NCI-H748 treated with DMSO at 0.1 percent for 48 hours (cell line): ENCODE data around the gene FBXO38.
"Not testable (repeated sequence)": the region's sequence is repeated elsewhere in the genome, so short reads cannot be mapped to it uniquely, and the experiment has no call there.

Experiments used
- DNase-seq: peaks from one replicate; lab custom pipeline; 2025; lab: John Stamatoyannopoulos, UW

The FBXO38 gene

DNA sequence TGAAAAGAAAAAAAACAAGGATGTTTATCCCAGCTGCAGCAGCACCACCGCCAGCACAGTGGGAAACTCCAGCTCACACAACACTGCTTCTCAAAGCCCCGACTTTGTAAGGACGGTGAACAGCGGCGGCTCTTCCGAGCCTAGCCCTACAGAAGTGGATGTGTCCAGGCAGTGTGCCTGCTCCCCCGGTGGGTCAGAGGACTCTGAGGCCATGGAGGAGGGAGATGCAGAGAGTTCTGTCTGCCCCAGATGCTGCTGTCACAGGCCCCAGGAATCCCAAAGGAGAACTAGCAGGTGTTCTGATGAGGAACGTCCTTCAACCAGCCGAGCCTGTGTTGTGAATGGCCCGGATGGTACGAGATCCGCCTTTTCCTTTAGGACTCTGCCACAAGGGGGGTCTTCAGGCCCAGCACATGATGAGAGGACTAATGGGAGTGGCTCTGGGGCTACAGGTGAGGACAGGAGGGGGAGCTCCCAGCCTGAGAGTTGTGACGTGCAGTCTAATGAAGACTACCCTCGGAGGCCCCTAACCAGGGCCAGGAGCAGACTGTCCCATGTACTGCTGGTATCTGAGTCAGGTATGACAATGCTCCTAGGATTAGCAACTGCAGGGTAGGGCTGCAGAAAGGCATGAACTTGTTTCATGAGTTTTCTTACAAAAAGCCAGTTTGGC lies 43.7 kb downstream of the FBXO38 start:
- DNase-seq: no peak

DNA sequence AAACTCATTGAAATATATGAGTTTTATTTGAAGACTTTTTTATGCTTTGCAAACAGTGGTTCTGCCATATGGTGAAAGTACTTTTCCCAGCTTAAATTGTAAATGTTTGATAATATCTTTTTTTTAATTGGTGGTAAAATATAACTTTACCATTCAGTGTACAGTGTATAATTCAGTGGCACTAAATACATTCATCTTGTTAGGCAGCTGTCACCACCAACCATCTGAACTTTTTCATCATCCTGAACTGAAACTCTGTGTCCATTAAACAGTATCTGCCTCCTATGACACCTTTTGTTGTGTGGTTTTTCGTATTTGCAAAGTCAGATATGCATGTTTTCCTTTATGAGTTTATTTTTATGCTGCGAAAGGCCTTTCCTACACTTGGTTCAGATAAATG lies 45.1 kb downstream of the FBXO38 start:
- DNase-seq: no peak

- DNase-seq: no peak
Observed at GRCh38 chr5:148433826-148434225, 50.1 kb downstream of the FBXO38 start.

DNA sequence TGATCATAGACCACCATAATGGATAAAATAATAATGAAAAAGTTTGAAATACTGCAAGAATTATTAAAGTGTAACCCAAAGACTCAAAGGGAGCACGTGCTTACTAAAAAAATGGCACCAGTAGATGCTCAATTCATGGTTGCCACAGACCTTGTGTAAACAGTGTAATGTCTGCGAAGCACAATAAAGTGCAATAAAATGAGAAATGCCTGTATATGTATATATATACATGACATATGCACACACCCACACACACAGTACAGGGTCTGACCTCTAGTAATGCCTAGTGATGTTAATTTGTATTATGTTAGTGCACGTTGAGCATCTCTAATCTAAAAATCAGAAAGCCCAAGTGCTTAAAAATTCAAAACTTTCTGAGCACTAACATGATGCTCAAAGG lies 52.3 kb downstream of the FBXO38 start:
- DNase-seq: no peak

DNA sequence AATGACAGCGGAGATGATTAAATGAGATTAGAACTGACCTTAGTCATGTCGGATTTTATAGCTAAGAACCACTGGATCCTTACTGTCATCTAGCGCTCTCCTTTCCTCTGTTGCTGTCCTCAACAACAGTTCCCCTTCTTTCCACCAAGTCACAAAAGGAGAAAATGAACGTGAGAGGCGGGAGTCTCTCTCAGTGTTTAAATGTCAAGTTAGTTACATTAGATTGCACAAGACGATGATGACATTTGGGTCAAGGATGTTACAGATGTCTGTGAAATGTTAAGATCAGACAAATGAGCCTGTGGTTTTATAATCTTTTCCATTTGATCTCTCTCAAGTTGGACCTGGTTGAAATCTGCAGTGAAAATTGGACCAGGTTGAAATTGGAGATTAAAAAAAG lies 53.5 kb downstream of the FBXO38 start:
- no peak for DNase-seq

GRCh38 chr5:148438933-148439332 lies 55.2 kb downstream of the FBXO38 start:
- no peak for DNase-seq

GRCh38 chr5:148443241-148443640 lies 59.5 kb downstream of the FBXO38 start:
- DNase-seq: no peak

- peak; percentile 32 for DNase-seq
Observed at GRCh38 chr5:148443998-148444397, 60.2 kb downstream of the FBXO38 start.

DNA sequence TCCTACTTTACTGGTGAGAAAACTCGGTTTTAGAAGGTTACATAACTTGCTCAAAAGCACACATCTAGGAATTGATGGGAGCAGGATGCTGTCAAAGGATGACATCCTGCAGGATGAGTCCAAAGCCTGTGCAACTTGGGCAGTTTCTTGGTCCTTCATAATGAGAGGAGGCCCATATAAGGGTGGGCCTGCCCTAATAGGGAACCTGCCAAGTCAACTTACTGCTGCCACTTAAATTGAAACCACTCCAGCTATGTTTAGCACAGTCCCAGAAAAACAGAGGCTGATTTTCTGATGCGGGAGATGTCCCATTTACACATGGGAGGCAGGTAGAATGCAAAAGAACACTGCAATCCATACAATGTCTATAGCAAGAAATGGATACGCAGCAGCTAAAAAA lies 61.8 kb downstream of the FBXO38 start:
- no peak for DNase-seq

GRCh38 chr5:148446611-148447010 lies 62.9 kb downstream of the FBXO38 start:
- no peak for DNase-seq

GRCh38 chr5:148452499-148453193 lies 68.9 kb downstream of the FBXO38 start:
- DNase-seq: no peak

GRCh38 chr5:148454576-148454975 lies 70.8 kb downstream of the FBXO38 start:
- DNase-seq: no peak

GRCh38 chr5:148455185-148455584 lies 71.4 kb downstream of the FBXO38 start:
- no peak for DNase-seq

- peak; percentile 96 for DNase-seq
Observed at GRCh38 chr5:148457183-148457620, 73.4 kb downstream of the FBXO38 start.

GRCh38 chr5:148458036-148458888 lies 74.5 kb downstream of the FBXO38 start:
- DNase-seq: no peak

DNA sequence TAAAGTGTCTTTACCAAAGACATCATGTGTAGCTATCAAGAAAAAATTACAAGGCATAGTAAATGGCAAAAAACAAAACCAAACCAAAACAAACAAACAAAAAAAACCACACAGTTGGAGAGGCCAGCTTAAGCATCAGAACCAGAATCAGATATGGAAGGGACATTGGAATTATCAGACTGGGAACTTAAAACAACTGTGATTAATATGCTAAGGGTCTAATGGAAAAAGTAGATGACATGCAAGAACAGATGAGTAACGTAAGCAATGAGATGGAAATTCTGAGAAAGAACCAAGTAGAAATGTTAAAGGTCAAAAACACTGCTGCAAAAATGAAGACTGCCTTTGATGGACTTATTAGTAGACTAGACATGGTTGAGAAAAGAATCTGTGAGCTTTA lies 75.9 kb downstream of the FBXO38 start:
- DNase-seq: no peak

DNA sequence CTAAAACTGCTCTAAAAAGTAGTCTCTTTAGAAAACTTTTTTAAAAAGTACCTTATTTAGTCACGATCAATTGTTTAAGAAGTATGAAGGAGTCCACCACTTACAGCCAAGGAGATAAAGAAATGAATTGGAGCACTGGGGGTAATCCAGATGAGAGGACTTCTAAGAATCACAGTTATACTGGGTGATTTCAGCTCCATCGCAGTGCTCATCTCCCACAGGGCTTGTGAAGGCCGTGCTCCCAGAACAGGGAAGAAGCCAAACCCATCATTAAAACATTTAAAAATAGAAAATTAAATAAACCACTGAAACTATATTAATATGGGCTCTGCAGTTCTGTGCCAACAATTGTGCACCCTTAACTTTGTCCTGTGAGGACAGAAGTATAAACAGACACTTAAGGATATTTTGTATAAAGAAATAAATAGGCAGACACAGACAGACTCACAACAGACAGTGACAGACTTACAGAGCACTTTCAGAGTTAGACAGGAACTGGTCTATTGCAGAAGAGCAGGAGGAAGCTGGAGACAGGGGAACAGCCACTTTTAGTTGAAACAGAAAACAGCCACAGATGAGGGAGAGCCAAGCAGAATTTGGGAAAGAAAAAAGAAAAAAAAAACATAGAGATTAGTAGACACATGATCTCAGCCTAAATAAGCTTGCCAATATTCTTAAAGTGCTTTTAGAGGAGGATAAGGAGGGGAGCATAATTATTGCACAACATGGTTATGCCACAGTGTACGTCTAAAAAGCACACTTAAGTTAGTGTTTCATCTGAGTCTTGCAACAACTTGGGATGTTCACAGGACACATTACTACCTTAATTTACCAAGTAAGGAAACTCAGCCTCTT lies 81.8 kb downstream of the FBXO38 start:
- no peak for DNase-seq

DNA sequence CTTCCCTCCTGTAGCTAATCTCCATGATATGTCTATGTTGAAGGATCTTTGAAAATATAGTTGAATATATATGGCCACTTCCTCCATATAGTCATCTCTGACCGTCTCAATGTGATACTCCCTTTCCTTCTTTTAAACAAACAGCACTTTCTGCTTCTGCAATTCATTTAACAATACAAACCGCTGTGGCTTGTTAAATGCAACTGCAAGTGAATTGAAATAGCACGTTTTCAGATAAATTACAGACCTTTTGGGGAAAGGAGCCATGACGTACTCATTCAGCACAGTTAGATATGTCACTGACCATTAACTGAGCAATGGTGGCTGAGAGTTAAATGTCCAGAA lies 82.5 kb downstream of the FBXO38 start:
- no peak for DNase-seq

DNA sequence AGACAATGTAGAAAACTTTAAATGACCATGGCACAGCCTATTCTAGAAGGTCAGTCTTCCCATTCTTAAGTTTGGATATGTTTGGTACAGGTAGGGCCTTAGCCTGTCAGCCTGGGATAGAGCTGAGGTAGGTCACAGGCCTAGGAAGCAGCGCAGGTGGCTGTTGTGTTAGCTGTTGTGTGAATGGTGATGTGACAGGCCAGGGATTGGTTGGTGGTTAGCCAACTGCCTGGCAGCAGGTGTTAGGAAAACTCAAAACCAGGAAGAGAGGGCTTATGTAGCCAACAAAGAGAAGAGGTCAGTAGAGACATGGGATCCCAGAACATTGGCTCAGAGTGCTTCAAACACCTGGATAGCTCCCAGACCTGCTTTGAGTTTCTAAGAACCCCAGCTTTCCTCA lies 84.2 kb downstream of the FBXO38 start:
- no peak for DNase-seq

- not testable (repeated sequence) for DNase-seq
Observed at GRCh38 chr5:148468746-148469145, 85.0 kb downstream of the FBXO38 start.

GRCh38 chr5:148469501-148469935 lies 85.8 kb downstream of the FBXO38 start:
- no peak for DNase-seq

GRCh38 chr5:148471379-148471778 lies 87.6 kb downstream of the FBXO38 start:
- no peak for DNase-seq
